DND-41 (cell line): ENCODE data around the gene TTBK2.

Experiments used
- ATAC-seq: fragments of 200-7000 bp; cut with Tn5 transposase; 3 replicates; pipeline ENCODE4 v1.9.1; 2021; ENCODE audit warnings: low read depth; ENCODE audit not compliant: insufficient read depth
- DNase-seq: peaks from one replicate; pipeline ENCODE4 v3.0.0-alpha.2; 2020
- H2AFZ ChIP-seq: 2 replicates; pipeline ENCODE4 v1.6.0; 2012; ENCODE audit warnings: low read depth, low read length
- H3K27ac ChIP-seq: 2 replicates; pipeline ENCODE4 v1.5.1; 2012; ENCODE audit warnings: low read length, inconsistent platforms
- H3K27me3 ChIP-seq: fragments of 200-600 bp; sonication (generic); 2 replicates; pipeline ENCODE4 v1.6.0; 2012; ENCODE audit warnings: low read length, mild to moderate bottlenecking, inconsistent platforms; ENCODE audit not compliant: insufficient read depth, poor library complexity
- H3K36me3 ChIP-seq: 2 replicates; pipeline ENCODE4 v1.5.1; 2012; ENCODE audit warnings: low read length, inconsistent platforms; ENCODE audit not compliant: insufficient read depth
- H3K4me1 ChIP-seq: 2 replicates; pipeline ENCODE4 v1.5.1; 2012; ENCODE audit warnings: mild to moderate bottlenecking, low read length; ENCODE audit not compliant: insufficient read depth
- H3K4me2 ChIP-seq: 2 replicates; pipeline ENCODE4 v1.6.0; 2012; ENCODE audit warnings: mild to moderate bottlenecking, moderate library complexity, low read length, inconsistent platforms; ENCODE audit not compliant: insufficient read depth
- H3K4me3 ChIP-seq, 2 experiments: fragments of 200-600 bp in 1 of 2; shearing (Covaris generic) in 1 of 2; 2 replicates each; pipeline ENCODE4 v1.5.1; 2012 to 2016; ENCODE audit warnings: inconsistent platforms in 2 of 2, low read length in 2 of 2, mild to moderate bottlenecking in 2 of 2, low read depth in 1 of 2, moderate library complexity in 1 of 2
- H3K79me2 ChIP-seq: 2 replicates; pipeline ENCODE4 v1.6.0; 2012; ENCODE audit warnings: low read length, inconsistent platforms; ENCODE audit not compliant: insufficient read depth
- H3K9ac ChIP-seq: 2 replicates; pipeline ENCODE4 v1.6.0; 2012; ENCODE audit warnings: low read depth, mild to moderate bottlenecking, inconsistent platforms, low read length, moderate library complexity
- H3K9me3 ChIP-seq: 2 replicates; pipeline ENCODE4 v1.5.1; 2012; ENCODE audit warnings: low read length, moderate library complexity, mild to moderate bottlenecking, inconsistent platforms; ENCODE audit not compliant: insufficient read depth, severe bottlenecking
- H4K20me1 ChIP-seq: 2 replicates; pipeline ENCODE4 v1.6.0; 2012; ENCODE audit warnings: low read length; ENCODE audit not compliant: insufficient read depth
- EZH2 ChIP-seq: IDR thresholded peaks from 3 replicates; pipeline ENCODE4 v1.6.1; 2012; ENCODE audit warnings: borderline replicate concordance, low read depth, mild to moderate bottlenecking, moderate library complexity, low read length, inconsistent platforms; ENCODE audit not compliant: severe bottlenecking
- TF ChIP-seq, protein P1 (sequence below): IDR thresholded peaks from 2 replicates; pipeline ENCODE4 v1.5.1; 2012; ENCODE audit warnings: borderline replicate concordance, low read length, moderate library complexity, mild to moderate bottlenecking; ENCODE audit not compliant: poor library complexity, severe bottlenecking; ENCODE audit errors: extremely low read depth

The TTBK2 gene

DNA sequence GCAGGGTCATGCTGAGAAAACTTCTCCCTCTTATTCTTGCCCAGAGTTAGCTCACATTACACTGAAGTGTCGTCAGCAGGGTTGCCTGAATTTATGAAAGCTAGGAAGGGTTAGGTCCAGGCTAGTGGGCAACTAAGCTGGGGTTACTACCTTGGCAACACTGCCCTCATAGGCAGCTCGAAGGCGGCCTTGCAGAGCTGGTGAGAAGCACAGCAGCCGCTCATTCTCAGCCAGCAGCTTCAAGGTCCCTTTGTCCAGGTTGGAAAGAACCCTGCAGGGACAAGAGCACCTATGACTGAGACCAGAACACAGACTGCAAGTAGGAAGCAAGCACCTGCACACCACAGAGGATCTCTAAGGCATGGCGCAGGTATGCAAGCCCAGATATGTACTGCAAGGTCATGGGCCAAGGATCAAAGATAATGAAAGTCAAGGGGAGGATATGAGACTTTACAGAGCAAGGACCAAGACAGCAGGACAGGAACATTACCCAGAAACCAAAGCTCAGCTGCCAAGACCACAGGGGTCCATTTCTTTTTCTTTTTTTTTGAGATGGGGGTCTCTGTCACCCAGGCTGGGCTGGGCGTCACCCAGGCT lies 186.4 kb downstream of the TTBK2 start:
- H3K79me2 ChIP-seq, result peaks cover 23% of the 10 kb centered on the region
- no peak overlapping the region for H3K9ac ChIP-seq
- no peak overlapping the region for H3K27ac ChIP-seq
- H3K9me3 ChIP-seq, result no peaks in the 10 kb centered on the region
- no peaks in the 10 kb centered on the region for H3K27me3 ChIP-seq
- H3K4me3 ChIP-seq, result no peak overlapping the region
- peaks cover 65% of the 10 kb centered on the region for H3K36me3 ChIP-seq
- DNase-seq (no peak), ATAC-seq (no peak)
- TF ChIP-seq, protein P1, sequence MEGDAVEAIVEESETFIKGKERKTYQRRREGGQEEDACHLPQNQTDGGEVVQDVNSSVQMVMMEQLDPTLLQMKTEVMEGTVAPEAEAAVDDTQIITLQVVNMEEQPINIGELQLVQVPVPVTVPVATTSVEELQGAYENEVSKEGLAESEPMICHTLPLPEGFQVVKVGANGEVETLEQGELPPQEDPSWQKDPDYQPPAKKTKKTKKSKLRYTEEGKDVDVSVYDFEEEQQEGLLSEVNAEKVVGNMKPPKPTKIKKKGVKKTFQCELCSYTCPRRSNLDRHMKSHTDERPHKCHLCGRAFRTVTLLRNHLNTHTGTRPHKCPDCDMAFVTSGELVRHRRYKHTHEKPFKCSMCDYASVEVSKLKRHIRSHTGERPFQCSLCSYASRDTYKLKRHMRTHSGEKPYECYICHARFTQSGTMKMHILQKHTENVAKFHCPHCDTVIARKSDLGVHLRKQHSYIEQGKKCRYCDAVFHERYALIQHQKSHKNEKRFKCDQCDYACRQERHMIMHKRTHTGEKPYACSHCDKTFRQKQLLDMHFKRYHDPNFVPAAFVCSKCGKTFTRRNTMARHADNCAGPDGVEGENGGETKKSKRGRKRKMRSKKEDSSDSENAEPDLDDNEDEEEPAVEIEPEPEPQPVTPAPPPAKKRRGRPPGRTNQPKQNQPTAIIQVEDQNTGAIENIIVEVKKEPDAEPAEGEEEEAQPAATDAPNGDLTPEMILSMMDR, result no peak
- H4K20me1 ChIP-seq, result peaks cover 9% of the 10 kb centered on the region
- peaks cover 28% of the 10 kb centered on the region for H3K4me1 ChIP-seq
- H2AFZ ChIP-seq, result no peak overlapping the region
- H3K4me2 ChIP-seq, result no peak overlapping the region; the same call in 1 of the 2 replicates

DNA sequence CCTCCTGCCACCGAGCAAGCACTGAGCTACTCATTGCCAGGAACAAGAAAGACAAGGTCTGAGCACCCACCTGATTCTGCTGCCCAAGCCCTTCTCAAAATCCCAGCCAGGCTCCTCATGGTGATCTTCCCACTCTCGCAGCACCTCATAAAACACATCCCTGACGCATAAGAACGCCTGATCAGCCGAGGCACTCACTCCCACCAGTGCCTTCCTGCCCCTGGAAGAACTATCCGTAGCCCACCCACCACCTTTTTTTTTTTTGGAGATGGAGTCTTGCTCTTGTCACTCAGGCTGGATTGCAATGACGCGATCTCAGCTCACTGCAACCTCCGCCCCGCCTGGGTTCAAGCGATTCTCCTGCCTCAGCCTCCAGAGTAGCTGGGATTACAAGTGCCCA lies 187.6 kb downstream of the TTBK2 start:
- no peak for ATAC-seq
- Histone ChIP-seq H3K27me3 (no peaks in the 10 kb centered on the region), H3K79me2 (peaks cover 23% of the 10 kb centered on the region), H3K4me2 (no peak overlapping the region), H2AFZ (no peak overlapping the region), H3K9me3 (no peaks in the 10 kb centered on the region), H3K9ac (no peak overlapping the region), H3K27ac (no peak overlapping the region), H3K36me3 (peaks cover 76% of the 10 kb centered on the region), H3K4me3 (no peak overlapping the region), H3K4me1 (peaks cover 28% of the 10 kb centered on the region), H4K20me1 (peaks cover 9% of the 10 kb centered on the region)
- no peak for DNase-seq
- no peak for TF ChIP-seq EZH2
- TF ChIP-seq, protein P1, result no peak

DNA sequence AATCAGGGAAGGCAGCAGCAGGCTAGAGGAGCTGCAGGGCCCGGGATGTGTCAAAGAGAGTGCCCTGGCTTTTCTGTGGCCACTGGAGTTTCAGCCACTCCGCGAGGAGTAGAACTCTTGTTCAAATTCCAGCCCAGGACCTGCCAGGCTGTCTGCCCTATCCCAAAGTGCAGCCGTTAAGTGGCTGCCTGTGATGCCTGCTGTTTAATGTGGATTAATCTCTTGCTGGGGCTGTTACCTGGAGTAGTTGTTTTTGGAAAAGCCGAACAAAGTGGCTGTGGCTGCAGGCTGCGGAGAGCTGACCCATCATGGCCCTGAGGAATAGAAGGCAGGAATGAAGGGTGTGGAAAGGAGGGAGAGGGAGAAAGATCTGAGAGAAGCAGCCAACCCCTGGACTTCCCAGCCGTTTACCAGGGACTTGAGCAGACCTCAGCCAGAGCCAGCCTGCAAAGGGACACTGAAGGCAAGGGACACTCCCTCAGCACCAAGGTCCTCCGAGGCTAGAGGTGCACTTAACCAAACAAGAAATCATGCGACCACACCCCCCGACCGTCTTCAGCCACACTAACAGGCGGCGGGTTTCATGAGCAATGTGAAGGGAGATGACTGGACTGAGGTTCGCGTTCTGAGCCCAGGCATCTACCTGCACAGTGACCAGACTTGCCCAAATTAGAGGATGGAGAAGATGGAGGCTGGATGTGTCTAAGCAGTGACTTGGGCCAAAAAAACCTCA lies 188.3 kb downstream of the TTBK2 start:
- no peak for TF ChIP-seq EZH2
- Histone ChIP-seq H3K27ac (no peak overlapping the region), H3K9ac (no peak overlapping the region), H3K27me3 (no peaks in the 10 kb centered on the region), H3K4me3 (no peak overlapping the region), H3K79me2 (peaks cover 23% of the 10 kb centered on the region), H3K9me3 (no peaks in the 10 kb centered on the region), H3K36me3 (peaks cover 84% of the 10 kb centered on the region), H3K4me2 (no peak overlapping the region), H2AFZ (no peak overlapping the region), H4K20me1 (peaks cover 9% of the 10 kb centered on the region), H3K4me1 (peaks cover 21% of the 10 kb centered on the region)
- no peak for DNase-seq
- no peak for ATAC-seq

DNA sequence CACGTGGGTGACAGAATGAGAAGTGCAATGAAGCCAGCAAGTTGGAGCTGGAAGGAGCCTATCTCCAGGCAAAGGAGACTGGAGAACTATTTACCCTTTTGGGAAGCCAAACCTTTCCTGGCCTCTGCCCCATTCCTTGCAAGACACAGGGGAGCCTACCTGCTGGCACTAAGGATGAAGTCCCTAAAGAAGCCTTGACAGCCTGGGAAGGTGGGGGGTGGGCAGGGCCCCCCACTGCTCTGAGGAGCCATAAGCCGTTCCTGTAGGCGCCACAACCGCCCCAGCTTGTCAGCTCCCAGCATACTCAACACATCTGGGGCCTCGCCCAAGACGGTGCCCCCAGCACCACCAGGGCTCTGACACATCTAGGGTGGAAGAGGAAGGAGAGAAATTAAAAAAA lies 189.1 kb downstream of the TTBK2 start:
- H2AFZ ChIP-seq, result no peak overlapping the region
- ATAC-seq (no peak), DNase-seq (no peak)
- peaks cover 20% of the 10 kb centered on the region for H3K4me1 ChIP-seq
- no peaks in the 10 kb centered on the region for H3K9me3 ChIP-seq
- H4K20me1 ChIP-seq, result peaks cover 9% of the 10 kb centered on the region
- H3K4me2 ChIP-seq, result no peak overlapping the region
- no peak overlapping the region for H3K4me3 ChIP-seq
- H3K27ac ChIP-seq, result no peak overlapping the region
- peaks cover 19% of the 10 kb centered on the region for H3K79me2 ChIP-seq
- peaks cover 92% of the 10 kb centered on the region for H3K36me3 ChIP-seq
- no peaks in the 10 kb centered on the region for H3K27me3 ChIP-seq
- TF ChIP-seq, protein P1, result no peak
- TF ChIP-seq EZH2, result no peak
- H3K9ac ChIP-seq, result no peak overlapping the region
